ENCODE data around the gene SLC25A33.

GRCh38 chr1:9628541-9629444 lies 89.5 kb downstream of the SLC25A33 start:
- TF ChIP-seq CTCF (IDR thresholded peaks at IDR 0.05) (no peak), EZH2 (IDR thresholded peaks at IDR 0.05) (no peak), EZH2phosphoT487 (IDR thresholded peaks at IDR 0.05) (no peak)

Data from neural progenitor cell (in vitro differentiated cells).